ENCODE data around the gene KRT7.

DNA sequence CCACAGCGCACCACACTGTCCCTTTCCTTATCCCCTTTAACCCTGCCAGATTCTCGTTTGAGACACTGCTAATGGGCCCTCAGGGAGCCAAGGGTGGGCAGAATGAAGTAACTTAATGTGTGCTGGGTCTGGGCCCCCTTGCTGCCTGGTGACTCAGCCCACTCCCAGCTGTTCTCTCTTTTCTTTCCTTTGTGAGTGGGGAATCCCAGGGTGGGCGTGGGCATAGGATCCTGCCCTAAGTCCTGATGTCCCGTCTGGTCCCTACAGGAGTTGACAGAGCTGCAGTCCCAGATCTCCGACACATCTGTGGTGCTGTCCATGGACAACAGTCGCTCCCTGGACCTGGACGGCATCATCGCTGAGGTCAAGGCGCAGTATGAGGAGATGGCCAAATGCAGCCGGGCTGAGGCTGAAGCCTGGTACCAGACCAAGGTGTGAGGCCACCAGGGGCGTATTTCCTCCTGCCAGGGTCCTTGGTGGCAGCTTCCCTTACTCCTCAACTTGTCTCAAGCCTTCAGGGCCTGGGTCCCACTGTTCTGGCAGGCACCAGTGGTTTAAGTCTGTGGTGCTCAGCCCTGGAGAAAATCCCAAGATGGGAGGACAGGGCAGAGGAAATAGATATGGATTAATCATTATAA lies 8.3 kb downstream of the KRT7 start:
- TF ChIP-seq, protein P1, sequence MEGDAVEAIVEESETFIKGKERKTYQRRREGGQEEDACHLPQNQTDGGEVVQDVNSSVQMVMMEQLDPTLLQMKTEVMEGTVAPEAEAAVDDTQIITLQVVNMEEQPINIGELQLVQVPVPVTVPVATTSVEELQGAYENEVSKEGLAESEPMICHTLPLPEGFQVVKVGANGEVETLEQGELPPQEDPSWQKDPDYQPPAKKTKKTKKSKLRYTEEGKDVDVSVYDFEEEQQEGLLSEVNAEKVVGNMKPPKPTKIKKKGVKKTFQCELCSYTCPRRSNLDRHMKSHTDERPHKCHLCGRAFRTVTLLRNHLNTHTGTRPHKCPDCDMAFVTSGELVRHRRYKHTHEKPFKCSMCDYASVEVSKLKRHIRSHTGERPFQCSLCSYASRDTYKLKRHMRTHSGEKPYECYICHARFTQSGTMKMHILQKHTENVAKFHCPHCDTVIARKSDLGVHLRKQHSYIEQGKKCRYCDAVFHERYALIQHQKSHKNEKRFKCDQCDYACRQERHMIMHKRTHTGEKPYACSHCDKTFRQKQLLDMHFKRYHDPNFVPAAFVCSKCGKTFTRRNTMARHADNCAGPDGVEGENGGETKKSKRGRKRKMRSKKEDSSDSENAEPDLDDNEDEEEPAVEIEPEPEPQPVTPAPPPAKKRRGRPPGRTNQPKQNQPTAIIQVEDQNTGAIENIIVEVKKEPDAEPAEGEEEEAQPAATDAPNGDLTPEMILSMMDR (IDR thresholded peaks at IDR 0.05; ENCODE audit: insufficient read depth, low read length, poor library complexity, severe bottlenecking), result no peak
- TF ChIP-seq EZH2phosphoT487 (conservative IDR thresholded peaks at IDR 0.05; ENCODE audit: low read length), result no peak
